ENCODE results near the gene ADGRA3. TPM values are rescaled to one million over a fixed set of nuclear protein-coding genes. Genes with fewer than 3 reads are reported as not detected.
"Not testable (repeated sequence)": the region's sequence is repeated elsewhere in the genome, so short reads cannot be mapped to it uniquely, and the experiment has no call there.

Gene ADGRA3
- total RNA-seq, 1 experiment from 2014 or later, result 36.2 TPM

DNA sequence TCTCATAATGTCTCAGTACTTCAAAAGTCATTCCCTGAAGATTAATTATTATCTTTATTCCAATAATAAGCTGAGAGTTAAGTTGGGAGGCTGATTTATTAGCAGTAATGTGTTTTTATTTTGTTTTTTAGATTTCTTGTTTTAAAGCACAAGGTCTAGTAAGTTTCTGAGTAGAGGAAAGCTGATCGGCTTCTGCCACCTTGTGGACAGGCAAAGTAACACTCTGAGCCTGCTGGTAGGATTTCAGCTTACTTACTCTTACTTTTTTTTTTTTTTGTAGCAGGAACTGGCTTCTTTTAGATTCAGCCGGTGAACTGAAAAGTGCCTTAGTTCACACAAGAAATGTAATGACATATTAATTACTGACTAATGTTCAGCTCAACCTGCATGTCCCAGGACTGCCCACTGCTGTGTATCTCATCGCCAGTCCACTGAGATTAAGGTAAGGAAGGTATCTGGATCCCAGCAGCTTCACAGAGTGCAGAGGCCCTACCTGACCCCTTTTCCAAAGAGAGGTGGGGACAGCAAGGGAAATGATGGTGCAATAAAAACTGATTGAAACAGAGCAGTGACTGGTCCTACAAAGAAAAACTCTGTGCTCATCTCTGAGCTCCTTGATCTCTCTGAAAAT lies 126.5 kb downstream of the ADGRA3 start:
- peak; percentile 49 for DNase-seq (ENCODE audit: extremely low read depth, low read depth)

DNA sequence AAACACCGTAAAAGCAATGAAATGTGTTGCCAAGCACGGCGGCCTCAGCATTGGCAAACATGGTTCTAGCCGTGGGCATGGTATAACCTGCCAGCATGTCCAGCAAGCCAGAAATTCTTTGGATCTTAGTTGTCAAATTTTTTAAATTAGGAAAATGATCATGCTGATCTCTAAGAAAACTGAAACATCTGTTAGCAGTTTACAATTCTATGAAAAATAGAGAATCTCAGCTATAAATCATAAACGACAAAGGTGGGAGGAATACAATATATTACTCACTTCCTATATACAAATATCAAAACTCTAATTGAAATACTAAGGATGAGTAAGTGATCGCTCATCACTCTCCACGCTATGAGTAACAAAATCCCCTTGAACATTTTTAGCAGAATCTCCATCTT lies 130.3 kb downstream of the ADGRA3 start:
- DNase-seq (ENCODE audit: extremely low read depth, low read depth), result no peak

DNA sequence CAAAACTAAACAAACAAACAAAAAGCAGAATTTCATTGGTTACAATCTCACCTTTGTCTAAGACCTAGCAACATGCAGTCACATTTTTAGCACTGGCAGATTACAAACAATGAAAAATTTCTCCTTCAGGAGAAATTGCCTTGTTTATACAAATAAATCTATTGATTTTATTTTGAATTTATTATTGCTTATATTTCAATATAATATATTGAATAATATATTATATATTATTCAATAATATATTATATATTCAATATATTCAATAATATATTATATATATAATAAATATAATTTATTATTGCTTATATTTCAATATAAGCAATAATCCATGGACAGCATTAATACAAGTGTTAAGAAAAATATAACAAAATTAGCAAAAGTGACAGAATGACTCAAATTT lies 131.7 kb downstream of the ADGRA3 start:
- DNase-seq (ENCODE audit: extremely low read depth, low read depth), result no peak

DNA sequence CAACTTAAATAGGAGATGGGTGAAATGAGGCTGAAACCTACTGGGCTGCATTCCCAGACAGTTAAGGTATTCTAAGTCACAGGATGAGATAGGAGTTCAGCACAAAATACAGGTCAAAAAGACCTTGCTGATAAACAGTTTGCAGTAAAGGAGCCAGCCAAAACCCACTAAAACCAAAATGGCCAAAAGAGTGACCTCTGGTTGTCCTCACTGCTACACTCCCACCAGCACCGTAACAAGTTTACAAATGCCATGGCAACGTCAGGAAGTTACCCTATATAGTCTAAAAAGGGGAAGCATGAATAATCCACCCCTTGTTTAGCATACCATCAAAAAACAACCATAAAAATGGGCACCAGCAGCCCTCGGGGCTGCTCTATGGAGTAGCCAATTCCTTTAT lies 133.7 kb downstream of the ADGRA3 start:
- DNase-seq (ENCODE audit: extremely low read depth, low read depth), result not testable (repeated sequence)

DNA sequence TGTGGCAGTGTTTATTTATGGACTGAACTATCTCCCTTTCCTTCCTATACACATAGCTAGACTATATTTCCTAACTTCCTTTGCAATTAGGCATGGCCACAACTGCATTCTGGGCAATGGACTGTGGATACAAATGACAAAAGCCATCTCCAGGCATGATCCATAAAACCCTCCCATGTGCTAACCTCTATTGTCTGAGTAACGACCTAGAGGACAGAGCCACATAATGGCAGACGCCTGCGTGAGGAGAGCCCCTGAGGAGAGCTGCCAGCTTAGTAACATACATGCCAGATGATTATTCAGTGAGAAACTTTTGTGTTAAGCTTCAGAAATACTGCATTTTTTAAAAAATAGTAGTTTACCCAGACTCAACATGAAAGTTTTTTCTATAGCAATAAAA lies 142.9 kb downstream of the ADGRA3 start:
- DNase-seq (ENCODE audit: extremely low read depth, low read depth), result no peak

DNA sequence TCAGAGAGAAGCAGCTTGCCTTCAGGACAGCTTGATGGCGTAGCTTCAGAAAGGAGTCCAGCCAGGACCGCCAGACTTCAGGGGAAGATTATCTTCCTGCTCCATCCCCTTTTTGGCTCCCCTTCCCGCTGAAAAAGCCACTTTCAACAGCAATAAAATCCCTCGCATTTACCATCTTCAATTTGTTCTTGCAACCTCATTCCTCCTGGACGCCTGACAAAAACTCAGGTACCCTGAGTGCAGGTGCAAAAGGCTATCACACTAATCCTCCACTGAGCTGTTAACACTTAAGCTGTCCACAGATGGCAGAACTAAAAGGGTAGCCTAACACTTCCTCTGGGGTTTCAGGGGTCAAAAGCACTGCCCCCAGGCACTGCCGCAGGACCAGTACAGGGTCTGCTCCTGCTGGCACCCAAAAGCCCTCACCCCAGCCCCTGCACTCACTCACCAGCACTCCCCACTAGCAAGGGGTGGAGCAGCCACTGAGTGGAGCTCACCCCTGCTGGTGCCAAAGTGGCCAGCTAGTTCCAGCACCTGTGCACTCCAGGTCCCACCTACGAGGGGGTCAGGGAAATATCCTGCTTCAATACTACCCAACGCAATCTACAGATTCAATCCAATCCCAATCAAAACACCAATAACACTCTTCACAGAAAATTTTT lies 145.8 kb downstream of the ADGRA3 start:
- no peak for DNase-seq (ENCODE audit: extremely low read depth, low read depth)

DNA sequence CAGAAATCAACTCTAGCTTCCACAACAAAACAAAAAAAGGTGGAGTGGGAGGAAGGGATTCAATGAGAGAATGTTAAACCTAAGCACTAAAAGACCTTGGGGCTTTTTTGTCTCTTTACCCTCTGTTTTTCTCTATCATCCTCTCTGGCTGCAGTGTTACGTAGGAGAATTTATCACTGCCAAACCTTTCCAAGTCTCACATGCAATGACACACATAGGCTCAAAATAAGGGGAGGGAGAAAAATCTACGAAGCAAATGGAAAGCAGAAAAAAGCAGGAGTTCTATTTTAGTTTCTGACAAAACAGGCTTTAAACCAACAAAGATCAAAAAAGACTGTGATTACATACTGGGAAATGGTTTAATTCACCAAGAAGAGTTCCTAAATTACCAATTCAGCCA lies 152.1 kb downstream of the ADGRA3 start:
- no peak for DNase-seq (ENCODE audit: extremely low read depth, low read depth)

DNA sequence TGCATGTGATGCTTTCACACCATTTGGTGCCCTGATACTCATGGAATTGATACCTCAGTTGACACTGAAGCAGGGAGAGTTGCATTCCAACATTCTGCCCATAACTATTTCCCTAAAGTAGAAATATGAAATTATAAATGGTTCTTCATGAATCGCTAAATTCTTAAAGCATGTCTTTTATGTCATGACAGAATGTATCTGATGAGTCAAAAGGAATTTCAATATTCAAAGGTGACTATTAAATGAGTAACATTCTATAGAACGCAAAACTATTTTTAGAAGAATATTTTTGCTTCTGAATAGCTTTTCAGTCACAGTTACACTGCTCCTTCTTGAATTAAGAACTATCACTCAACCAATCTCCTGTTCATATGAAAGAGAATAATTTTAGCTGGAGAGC lies 152.8 kb downstream of the ADGRA3 start:
- no peak for DNase-seq (ENCODE audit: extremely low read depth, low read depth)

DNA sequence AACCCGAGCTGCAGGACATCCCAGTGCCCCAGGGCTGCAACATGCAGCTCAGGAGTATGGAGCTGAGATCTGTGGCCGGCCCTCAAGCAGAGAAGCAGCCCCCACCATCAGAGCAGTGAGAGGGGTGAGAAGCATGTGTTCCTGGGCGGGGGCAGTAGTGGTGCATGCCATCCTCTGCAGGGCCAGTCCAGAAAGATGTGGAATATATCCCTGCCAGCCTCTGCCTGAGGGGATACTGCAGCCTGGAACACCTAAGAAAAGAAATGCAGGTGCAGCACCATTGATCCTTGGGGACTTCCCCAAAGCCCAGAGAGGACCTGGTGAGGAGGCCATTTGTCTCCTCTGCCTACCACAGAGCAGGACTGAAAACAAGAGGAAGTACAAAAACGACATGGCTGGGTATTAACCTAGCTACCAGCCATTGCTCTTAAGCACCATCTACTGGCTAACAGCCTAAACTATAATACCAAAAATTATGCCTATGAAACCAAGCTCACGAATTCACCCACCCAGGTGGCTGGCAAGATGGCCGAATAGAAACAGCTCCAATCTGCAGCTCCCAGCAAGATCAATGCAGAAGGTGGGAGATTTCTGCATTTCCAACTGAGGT lies 158.8 kb downstream of the ADGRA3 start:
- DNase-seq (ENCODE audit: extremely low read depth, low read depth), result no peak

DNA sequence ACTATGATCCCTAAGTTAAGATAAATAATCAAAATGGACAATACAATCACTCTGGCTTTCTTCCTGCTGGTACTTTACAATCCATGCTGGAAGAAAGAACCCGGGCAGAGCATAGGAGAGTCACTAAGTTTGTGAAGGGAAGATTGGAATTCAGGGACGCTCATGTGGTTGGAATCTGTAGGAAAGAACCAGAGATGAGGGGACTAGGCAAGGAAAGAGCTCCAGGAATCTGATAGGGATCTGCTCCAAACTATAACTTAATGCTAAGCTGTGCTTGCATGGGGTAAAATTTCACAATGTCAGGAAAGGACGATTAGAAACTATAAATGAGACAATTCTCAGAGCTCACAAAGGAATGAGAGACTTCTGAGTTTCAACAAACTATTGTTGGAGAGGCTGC lies 167.5 kb downstream of the ADGRA3 start:
- no peak for DNase-seq (ENCODE audit: extremely low read depth, low read depth)

DNA sequence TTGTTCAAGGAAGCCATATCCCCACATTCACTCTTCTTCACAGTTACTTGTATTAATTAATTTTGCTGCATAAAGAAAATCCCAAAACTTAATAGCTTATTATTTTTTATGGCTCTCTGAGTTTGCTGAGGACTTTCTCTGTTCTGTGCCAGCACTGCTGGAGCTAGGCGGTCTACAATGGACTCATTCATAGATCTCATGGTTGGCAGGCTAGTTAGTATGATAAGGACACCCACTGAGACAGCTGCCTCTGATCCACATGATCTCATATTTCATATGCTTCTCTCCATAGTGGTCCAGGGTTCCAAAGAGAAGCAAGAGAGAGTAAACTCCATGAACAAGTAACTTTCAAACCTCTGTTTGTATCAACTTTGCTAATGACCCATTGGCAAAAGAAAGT lies 170.2 kb downstream of the ADGRA3 start:
- no peak for DNase-seq (ENCODE audit: extremely low read depth, low read depth)

DNA sequence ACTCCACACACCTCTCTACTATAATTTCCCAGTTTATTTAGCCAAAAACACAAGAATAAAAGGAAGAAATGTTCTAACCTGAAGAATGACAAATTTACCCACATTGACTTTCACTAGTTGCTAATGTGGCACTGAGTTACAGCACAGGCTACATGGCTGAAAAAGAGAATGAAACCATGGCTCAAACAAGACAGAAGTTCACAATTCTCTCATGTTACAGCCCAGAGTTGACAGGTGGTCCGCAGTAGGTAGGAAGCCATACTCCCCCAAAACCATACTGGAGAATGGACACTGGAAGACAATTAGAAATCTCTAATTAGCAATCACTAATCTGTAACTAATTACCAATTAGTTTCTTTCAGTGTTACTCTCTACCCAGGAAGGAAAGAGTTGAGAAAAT lies 170.8 kb downstream of the ADGRA3 start:
- DNase-seq (ENCODE audit: extremely low read depth, low read depth), result no peak

DNA sequence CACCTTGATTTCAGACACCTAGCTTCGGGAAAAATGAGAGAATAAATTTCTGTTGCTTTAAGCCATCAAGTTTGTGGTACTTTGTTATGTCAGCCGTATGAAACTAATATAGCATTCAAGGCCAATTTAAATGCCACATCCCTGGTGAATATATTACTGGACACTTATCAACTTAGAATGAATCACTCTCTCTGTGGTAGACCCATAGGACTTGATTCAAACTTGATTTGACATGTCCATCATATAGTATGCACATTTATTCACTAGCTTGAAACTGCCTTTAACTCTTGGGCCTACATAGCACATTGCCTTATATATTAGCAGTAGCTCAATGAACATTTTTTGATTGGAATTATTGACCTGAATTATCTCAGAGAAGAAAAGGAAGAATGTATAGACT lies 172.3 kb downstream of the ADGRA3 start:
- DNase-seq (ENCODE audit: extremely low read depth, low read depth), result no peak

DNA sequence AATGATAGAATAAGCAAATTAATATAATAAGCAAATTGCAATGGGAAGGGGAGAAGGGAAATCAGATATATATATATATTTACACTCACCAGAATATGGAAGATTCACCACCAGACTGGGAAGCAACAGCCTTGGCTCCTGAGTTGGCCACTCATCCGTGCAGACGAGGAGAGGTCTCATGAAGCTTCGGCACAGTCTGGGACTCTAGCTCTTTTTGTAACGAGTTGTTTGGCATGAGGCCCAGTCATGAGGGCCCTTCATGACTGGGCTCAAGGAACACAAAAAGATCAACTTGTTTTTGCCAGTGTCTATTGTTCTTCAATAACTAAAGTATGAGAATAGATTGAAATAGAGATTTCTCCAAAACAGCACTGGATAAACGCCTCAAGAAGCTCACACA lies 176.4 kb downstream of the ADGRA3 start:
- DNase-seq (ENCODE audit: extremely low read depth, low read depth), result no peak

DNA sequence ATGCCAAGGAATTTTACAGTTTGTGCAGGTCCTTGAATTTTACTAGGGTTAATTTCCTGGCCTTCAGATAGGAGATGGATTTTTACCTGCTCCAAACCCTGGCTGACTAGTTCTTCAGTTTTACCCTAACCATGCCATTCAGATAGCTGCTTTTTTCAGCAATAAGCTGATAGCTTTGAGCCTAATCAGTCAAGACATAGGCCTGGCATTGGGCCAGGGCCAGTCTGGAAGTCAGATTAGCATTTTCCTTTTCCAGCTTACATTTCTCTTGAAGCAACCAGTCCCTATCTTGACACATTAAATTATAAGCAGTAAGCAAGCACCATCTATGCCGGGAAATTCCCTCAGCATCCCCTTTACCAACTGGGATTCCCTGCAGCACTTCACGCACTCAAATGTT lies 177.1 kb downstream of the ADGRA3 start:
- no peak for DNase-seq (ENCODE audit: extremely low read depth, low read depth)

Other genes with a start within 250 kb of the ADGRA3 start
- gene GBA3, start 176.9 kb upstream of the ADGRA3 start, total RNA-seq (2014; rRNA removed; shearing (Covaris generic)), result not detected in 2 replicates